Glutamatergic neuron (in vitro differentiated cells): ENCODE data around the gene WDR27. TPM values are rescaled to one million over a fixed set of nuclear protein-coding genes. Genes with fewer than 3 reads are reported as not detected.

Experiments
- DNase-seq: peaks from one replicate; pipeline ENCODE4 v3.0.0; 2022
- H3K27ac Mint-ChIP-seq: one replicate; pipeline ENCODE4 v1.8.0; 2020; ENCODE audit warnings: mild to moderate bottlenecking, mixed read lengths, inconsistent platforms; ENCODE audit not compliant: unreplicated experiment
- H3K27me3 Mint-ChIP-seq: one replicate; pipeline ENCODE4 v1.8.0; 2020; ENCODE audit warnings: mild to moderate bottlenecking, moderate library complexity, mixed read lengths, inconsistent platforms; ENCODE audit not compliant: unreplicated experiment
- H3K36me3 Mint-ChIP-seq: one replicate; pipeline ENCODE4 v1.8.0; 2020; ENCODE audit warnings: mild to moderate bottlenecking, mixed read lengths, inconsistent platforms; ENCODE audit not compliant: unreplicated experiment
- H3K4me1 Mint-ChIP-seq: one replicate; pipeline ENCODE4 v1.8.0; 2020; ENCODE audit warnings: mild to moderate bottlenecking, low read depth, mixed read lengths, inconsistent platforms; ENCODE audit not compliant: unreplicated experiment
- H3K4me3 Mint-ChIP-seq: one replicate; pipeline ENCODE4 v1.8.0; 2020; ENCODE audit warnings: mild to moderate bottlenecking, mixed read lengths, inconsistent platforms; ENCODE audit not compliant: unreplicated experiment
- H3K9me3 Mint-ChIP-seq: one replicate; pipeline ENCODE4 v1.8.0; 2020; ENCODE audit warnings: mild to moderate bottlenecking, moderate library complexity, mixed read lengths, inconsistent platforms; ENCODE audit not compliant: unreplicated experiment
- total RNA-seq: library from RNA; stranded (reverse); fragmentation: NEBNext Ultra II Directional; extraction: Animal tissue kit (Norgen Biotek cat#: 25700); gene quantifications from one replicate; pipeline ENCODE4 v1.2.1, GENCODE V29; 2021; ENCODE audit not compliant: unreplicated experiment
- TF ChIP-seq, protein P1 (sequence below): fragments of 200-600 bp; sonication (generic); IDR thresholded peaks from one replicate; pipeline ENCODE4 v1.5.0; 2021; ENCODE audit not compliant: partially characterized antibody, unreplicated experiment

WDR27 gene
- total RNA-seq, 1 donor from 2014 or later = 64.8 TPM

DNA sequence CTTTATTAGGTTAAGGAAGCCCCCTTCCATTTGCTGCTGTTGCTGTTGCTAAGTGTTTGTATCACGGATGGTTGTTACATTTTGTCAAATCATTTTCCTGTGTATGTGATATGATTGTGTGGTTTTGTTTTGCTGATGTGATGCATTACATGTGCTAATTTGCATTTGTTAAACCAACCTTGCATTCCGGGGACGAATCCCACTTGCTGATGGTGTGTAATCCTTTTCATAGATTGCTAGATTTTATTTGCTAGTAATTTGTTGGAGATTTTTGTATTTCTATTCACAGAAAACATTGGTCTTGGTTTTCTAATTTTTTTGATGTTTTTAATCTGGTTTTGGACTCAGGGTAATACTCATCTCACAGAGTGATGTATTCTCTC, 167.8 kb downstream of the WDR27 start:
- Mint-ChIP-seq H3K9me3 (no peaks in the 10 kb centered on the region), H3K36me3 (peaks cover 25% of the 10 kb centered on the region), H3K4me1 (no peaks in the 10 kb centered on the region), H3K27me3 (no peaks in the 10 kb centered on the region), H3K4me3 (no peak overlapping the region), H3K27ac (no peak overlapping the region)
- TF ChIP-seq, protein P1, sequence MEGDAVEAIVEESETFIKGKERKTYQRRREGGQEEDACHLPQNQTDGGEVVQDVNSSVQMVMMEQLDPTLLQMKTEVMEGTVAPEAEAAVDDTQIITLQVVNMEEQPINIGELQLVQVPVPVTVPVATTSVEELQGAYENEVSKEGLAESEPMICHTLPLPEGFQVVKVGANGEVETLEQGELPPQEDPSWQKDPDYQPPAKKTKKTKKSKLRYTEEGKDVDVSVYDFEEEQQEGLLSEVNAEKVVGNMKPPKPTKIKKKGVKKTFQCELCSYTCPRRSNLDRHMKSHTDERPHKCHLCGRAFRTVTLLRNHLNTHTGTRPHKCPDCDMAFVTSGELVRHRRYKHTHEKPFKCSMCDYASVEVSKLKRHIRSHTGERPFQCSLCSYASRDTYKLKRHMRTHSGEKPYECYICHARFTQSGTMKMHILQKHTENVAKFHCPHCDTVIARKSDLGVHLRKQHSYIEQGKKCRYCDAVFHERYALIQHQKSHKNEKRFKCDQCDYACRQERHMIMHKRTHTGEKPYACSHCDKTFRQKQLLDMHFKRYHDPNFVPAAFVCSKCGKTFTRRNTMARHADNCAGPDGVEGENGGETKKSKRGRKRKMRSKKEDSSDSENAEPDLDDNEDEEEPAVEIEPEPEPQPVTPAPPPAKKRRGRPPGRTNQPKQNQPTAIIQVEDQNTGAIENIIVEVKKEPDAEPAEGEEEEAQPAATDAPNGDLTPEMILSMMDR = no peak
- DNase-seq = no peak

DNA sequence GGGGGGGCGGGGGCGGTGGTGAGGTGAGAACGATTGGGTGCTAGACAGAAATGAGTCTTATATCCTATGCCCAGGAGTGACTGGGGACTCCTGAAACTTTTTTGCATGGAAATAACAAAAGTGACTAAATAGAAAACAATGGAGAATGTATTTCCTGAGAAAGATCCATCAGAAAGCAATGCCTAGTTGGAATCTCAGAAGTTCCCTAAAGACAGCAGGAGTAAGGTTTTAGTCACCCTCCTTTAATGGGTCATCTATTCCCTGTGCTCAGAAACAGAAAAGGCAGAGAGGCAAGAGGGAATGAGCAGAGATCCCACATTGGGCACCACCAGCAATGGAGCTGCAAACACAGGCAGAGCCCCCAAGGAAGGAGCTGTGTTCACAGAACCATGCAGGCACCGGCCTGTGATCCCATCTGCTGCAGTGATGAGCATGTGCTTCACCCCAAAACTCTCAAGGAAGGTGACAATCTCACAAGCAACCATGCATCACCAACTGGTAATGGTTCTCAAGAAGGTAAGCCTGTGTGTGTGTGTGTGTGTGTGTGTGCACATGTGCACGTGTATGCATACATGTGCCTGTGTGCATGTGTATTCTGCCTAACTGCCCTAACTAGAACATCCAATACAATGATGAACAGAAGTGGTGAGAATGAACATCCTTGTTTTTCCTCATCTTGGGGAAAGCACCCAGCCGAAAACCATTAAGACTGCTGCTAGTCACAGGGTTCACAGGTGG, 168.4 kb downstream of the WDR27 start:
- no peak for DNase-seq
- Mint-ChIP-seq H3K27ac (no peak overlapping the region), H3K4me3 (no peak overlapping the region), H3K4me1 (no peaks in the 10 kb centered on the region), H3K36me3 (peaks cover 25% of the 10 kb centered on the region), H3K9me3 (no peaks in the 10 kb centered on the region), H3K27me3 (no peaks in the 10 kb centered on the region)
- TF ChIP-seq, protein P1 = no peak

DNA sequence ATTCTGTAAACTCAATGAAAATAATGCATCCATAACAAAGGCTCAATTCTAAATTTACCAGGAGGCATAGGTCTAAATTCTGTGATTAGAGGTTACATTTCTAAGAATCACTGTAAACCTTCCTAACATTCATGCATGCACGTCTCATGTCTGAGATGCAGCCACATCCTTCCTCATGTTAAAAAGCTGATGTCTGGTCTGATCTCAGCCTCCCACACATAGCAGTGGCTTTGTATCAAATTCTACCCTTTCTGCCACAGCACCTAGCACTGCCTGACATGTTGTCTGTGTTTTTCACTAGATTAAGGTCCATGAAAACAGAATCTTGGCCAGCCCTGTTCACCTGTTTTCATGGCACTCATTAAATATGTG, 171.1 kb downstream of the WDR27 start:
- no peak for DNase-seq
- H3K36me3 Mint-ChIP-seq = peaks cover 9% of the 10 kb centered on the region
- no peaks in the 10 kb centered on the region for H3K9me3 Mint-ChIP-seq
- H3K4me3 Mint-ChIP-seq = no peak overlapping the region
- no peak overlapping the region for H3K27ac Mint-ChIP-seq
- TF ChIP-seq, protein P1 = no peak
- no peaks in the 10 kb centered on the region for H3K4me1 Mint-ChIP-seq
- no peaks in the 10 kb centered on the region for H3K27me3 Mint-ChIP-seq

DNA sequence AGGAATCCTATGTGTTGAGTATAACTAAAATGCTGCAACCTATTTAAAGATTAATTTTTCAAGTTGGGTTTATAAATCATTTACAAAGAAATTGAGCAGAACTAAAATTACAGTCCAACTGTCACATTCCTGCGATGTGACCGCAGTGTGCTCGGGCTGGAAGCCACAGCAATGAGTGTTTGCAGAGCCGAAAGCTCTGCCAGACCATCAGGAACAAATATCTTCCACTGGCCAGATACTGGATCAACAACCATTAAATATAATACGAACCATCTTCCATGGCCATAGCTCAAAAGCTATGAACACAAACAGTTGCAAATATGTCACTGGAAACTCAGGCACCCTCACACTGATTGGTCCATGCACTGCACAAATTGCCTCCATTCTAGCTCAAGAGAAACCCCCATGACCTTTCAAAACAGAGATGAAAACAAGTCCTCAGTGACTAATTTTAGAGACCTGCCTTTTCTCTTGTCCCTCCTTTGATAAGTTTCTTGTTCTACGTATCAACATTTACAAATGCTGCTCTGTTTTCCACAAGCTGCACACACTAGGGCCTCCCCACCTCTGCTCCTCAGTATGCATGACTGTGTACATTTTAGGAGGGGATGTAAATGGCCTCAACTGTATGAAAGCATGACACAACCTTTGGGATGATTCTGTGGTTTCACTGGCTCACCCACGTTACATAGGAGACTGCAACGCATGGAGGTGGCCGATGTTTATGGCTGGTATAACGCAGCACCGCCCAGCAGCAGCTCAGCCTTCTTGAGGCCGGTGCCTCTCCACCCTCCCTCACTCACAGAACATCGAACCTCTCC, 171.7 kb downstream of the WDR27 start:
- TF ChIP-seq, protein P1 = no peak
- Mint-ChIP-seq H3K9me3 (no peaks in the 10 kb centered on the region), H3K27me3 (no peaks in the 10 kb centered on the region), H3K4me1 (no peaks in the 10 kb centered on the region), H3K27ac (no peak overlapping the region), H3K4me3 (no peak overlapping the region), H3K36me3 (peaks cover 9% of the 10 kb centered on the region)
- no peak for DNase-seq

DNA sequence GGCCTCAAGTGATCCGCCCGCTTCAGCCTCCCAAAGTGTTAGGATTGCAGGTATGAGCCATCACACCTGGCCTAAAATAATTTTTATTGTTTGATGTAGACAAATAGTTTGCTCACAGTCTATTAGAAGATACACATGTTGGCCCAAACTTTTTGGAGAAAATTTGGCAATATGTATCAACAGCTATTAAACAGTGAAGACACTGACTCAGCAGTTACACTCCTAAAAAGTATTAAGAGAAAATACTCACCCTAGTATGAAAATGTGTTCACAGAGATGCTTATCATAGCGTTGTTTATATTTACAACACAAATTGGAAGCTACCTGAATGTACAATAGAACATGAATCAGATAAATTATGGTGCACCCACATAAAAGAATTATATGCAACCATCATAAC, 173.1 kb downstream of the WDR27 start:
- Mint-ChIP-seq H3K27ac (no peak overlapping the region), H3K4me1 (no peaks in the 10 kb centered on the region), H3K27me3 (no peaks in the 10 kb centered on the region), H3K36me3 (peaks cover 5% of the 10 kb centered on the region), H3K9me3 (no peaks in the 10 kb centered on the region), H3K4me3 (no peak overlapping the region)
- TF ChIP-seq, protein P1 = no peak
- no peak for DNase-seq
